Natural killer cell treated with Interleukin-12 subunit alpha and Interleukin-12 subunit beta and Interleukin-15 and Interleukin-18, amount 100 ng/mL, for 72 hours (primary cell): Measurements from ENCODE around the gene BOC. TPM values are rescaled to one million over a fixed set of nuclear protein-coding genes. Genes with fewer than 3 reads are reported as not detected.

Source experiments
- ATAC-seq, 2 donors: fragments of 150-1000 bp; cut with Tn5 transposase in 1 of 2; sonication (Bioruptor Pico), chemical (Tn5 transposase) in 1 of 2; 2 replicates each; pipeline ENCODE4 v1.10.0; 2021
- DNase-seq: peaks from one replicate; pipeline ENCODE4 v3.0.0; 2022; ENCODE audit warnings: low spot score
- H3K27ac Mint-ChIP-seq, 2 donors: 1 replicate in 1 of 2; 2 replicates in 1 of 2; pipeline ENCODE4 v1.8.0; 2022; ENCODE audit warnings: mixed read lengths in 2 of 2, mild to moderate bottlenecking in 1 of 2, moderate library complexity in 1 of 2
- H3K27me3 Mint-ChIP-seq, 2 donors: 1 replicate in 1 of 2; 2 replicates in 1 of 2; pipeline ENCODE4 v1.8.0; 2022; ENCODE audit warnings: mixed read lengths in 2 of 2
- H3K36me3 Mint-ChIP-seq: one replicate; pipeline ENCODE4 v1.8.0; 2022; ENCODE audit warnings: mixed read lengths
- H3K4me1 Mint-ChIP-seq, 2 donors: 1 replicate in 1 of 2; 2 replicates in 1 of 2; pipeline ENCODE4 v1.8.0; 2022; ENCODE audit warnings: low read depth in 2 of 2, mixed read lengths in 2 of 2, mild to moderate bottlenecking in 1 of 2
- H3K4me3 Mint-ChIP-seq: one replicate; pipeline ENCODE4 v1.8.0; 2022; ENCODE audit warnings: mixed read lengths
- H3K9me3 Mint-ChIP-seq: 2 replicates; pipeline ENCODE4 v1.8.0; 2022; ENCODE audit warnings: mixed read lengths
- total RNA-seq, 2 donors: library from RNA; stranded (reverse); gene quantifications; one replicate each; pipeline ENCODE4 v1.2.3, GENCODE V29; 2022

The BOC gene
- total RNA-seq, 2 donors from 2014 or later = 1.5 TPM; not detected in 1

GRCh38 chr3:113174801-113175485 is 36.4 kb upstream of the BOC start:
- Mint-ChIP-seq H3K4me1 (no peaks in the 10 kb centered on the region), H3K36me3 (no peaks in the 10 kb centered on the region), H3K27me3 (peaks cover 14 to 15% of the 10 kb centered on the region in 2 donors), H3K9me3 (no peaks in the 10 kb centered on the region), H3K27ac (no peak overlapping the region), H3K4me3 (no peak overlapping the region)
- DNase-seq = no peak
- ATAC-seq = no peak

GRCh38 chr3:113177526-113177925 is 33.8 kb upstream of the BOC start:
- Mint-ChIP-seq H3K27me3 (peaks cover 2 to 3% of the 10 kb centered on the region in 2 donors), H3K27ac (no peak overlapping the region), H3K36me3 (no peaks in the 10 kb centered on the region), H3K9me3 (no peaks in the 10 kb centered on the region), H3K4me3 (no peak overlapping the region), H3K4me1 (no peaks in the 10 kb centered on the region)
- ATAC-seq (no peak), DNase-seq (no peak)

GRCh38 chr3:113179235-113179824 is 32.0 kb upstream of the BOC start:
- Mint-ChIP-seq H3K9me3 (no peaks in the 10 kb centered on the region), H3K4me1 (no peaks in the 10 kb centered on the region), H3K27ac (no peak overlapping the region), H3K36me3 (no peaks in the 10 kb centered on the region), H3K27me3 (peaks cover 0 to 8% of the 10 kb centered on the region in 2 donors), H3K4me3 (no peak overlapping the region)
- ATAC-seq = peak in 1 of 2 donors; percentile 58
- DNase-seq = no peak

GRCh38 chr3:113183748-113184661 is 27.4 kb upstream of the BOC start:
- Mint-ChIP-seq H3K27ac (no peak overlapping the region), H3K36me3 (no peaks in the 10 kb centered on the region), H3K4me1 (no peaks in the 10 kb centered on the region), H3K4me3 (no peak overlapping the region), H3K27me3 (peaks cover 15% of the 10 kb centered on the region in 2 donors), H3K9me3 (no peaks in the 10 kb centered on the region)
- DNase-seq = no peak
- no peak for ATAC-seq

- ATAC-seq (no peak), DNase-seq (no peak)
- Mint-ChIP-seq H3K4me1 (no peaks in the 10 kb centered on the region), H3K27ac (no peak overlapping the region), H3K4me3 (no peak overlapping the region), H3K36me3 (no peaks in the 10 kb centered on the region), H3K9me3 (no peaks in the 10 kb centered on the region), H3K27me3 (peaks cover 15 to 18% of the 10 kb centered on the region in 2 donors)
Observed at GRCh38 chr3:113185194-113185835, 26.0 kb upstream of the BOC start.

GRCh38 chr3:113186566-113186965 is 24.8 kb upstream of the BOC start:
- Mint-ChIP-seq H3K4me3 (no peak overlapping the region), H3K27me3 (peaks cover 15 to 23% of the 10 kb centered on the region in 2 donors), H3K36me3 (no peaks in the 10 kb centered on the region), H3K9me3 (no peaks in the 10 kb centered on the region), H3K27ac (no peak overlapping the region), H3K4me1 (no peaks in the 10 kb centered on the region)
- no peak for DNase-seq
- no peak for ATAC-seq

- H3K36me3 Mint-ChIP-seq = no peaks in the 10 kb centered on the region
- ATAC-seq = no peak
- H3K27ac Mint-ChIP-seq = no peak overlapping the region
- no peaks in the 10 kb centered on the region for H3K9me3 Mint-ChIP-seq
- H3K27me3 Mint-ChIP-seq = peaks cover 0 to 19% of the 10 kb centered on the region in 2 donors
- no peak for DNase-seq
- no peaks in the 10 kb centered on the region for H3K4me1 Mint-ChIP-seq
- H3K4me3 Mint-ChIP-seq = no peak overlapping the region
Observed at GRCh38 chr3:113193288-113193687, 18.1 kb upstream of the BOC start.

GRCh38 chr3:113193719-113194118 is 17.6 kb upstream of the BOC start:
- ATAC-seq (no peak), DNase-seq (no peak)
- no peaks in the 10 kb centered on the region for H3K36me3 Mint-ChIP-seq
- H3K9me3 Mint-ChIP-seq = no peaks in the 10 kb centered on the region
- no peaks in the 10 kb centered on the region for H3K4me1 Mint-ChIP-seq
- H3K27me3 Mint-ChIP-seq = peaks cover 4 to 20% of the 10 kb centered on the region in 2 donors
- H3K4me3 Mint-ChIP-seq = no peak overlapping the region
- no peak overlapping the region for H3K27ac Mint-ChIP-seq

- ATAC-seq = no peak
- H3K27me3 Mint-ChIP-seq = peaks cover 15 to 27% of the 10 kb centered on the region in 2 donors
Observed at GRCh38 chr3:113194823-113195401, 16.4 kb upstream of the BOC start.

GRCh38 chr3:113200351-113200750 is 11.0 kb upstream of the BOC start:
- peak; percentile 33 to 67 for ATAC-seq
- H3K27me3 Mint-ChIP-seq = peaks cover 31 to 34% of the 10 kb centered on the region in 2 donors
- no peaks in the 10 kb centered on the region for H3K9me3 Mint-ChIP-seq
- no peaks in the 10 kb centered on the region for H3K4me1 Mint-ChIP-seq
- no peak for DNase-seq
- H3K4me3 Mint-ChIP-seq = no peak overlapping the region
- no peaks in the 10 kb centered on the region for H3K36me3 Mint-ChIP-seq
- no peak overlapping the region for H3K27ac Mint-ChIP-seq

More at GRCh38 chr3:113194823-113195401, 16.4 kb upstream of the BOC start:
- Mint-ChIP-seq H3K4me1 (no peaks in the 10 kb centered on the region), H3K9me3 (no peaks in the 10 kb centered on the region), H3K27ac (no peak overlapping the region), H3K36me3 (no peaks in the 10 kb centered on the region), H3K4me3 (no peak overlapping the region)
- DNase-seq = no peak

GRCh38 chr3:113200946-113201345 is 10.4 kb upstream of the BOC start:
- DNase-seq (no peak), ATAC-seq (no peak)
- no peak overlapping the region for H3K27ac Mint-ChIP-seq
- no peaks in the 10 kb centered on the region for H3K4me1 Mint-ChIP-seq
- peaks cover 33 to 34% of the 10 kb centered on the region in 2 donors for H3K27me3 Mint-ChIP-seq
- H3K36me3 Mint-ChIP-seq = no peaks in the 10 kb centered on the region
- H3K9me3 Mint-ChIP-seq = no peaks in the 10 kb centered on the region
- H3K4me3 Mint-ChIP-seq = no peak overlapping the region

GRCh38 chr3:113204371-113204770 is 7.0 kb upstream of the BOC start:
- Mint-ChIP-seq H3K36me3 (no peaks in the 10 kb centered on the region), H3K4me3 (no peak overlapping the region), H3K9me3 (no peaks in the 10 kb centered on the region), H3K4me1 (no peaks in the 10 kb centered on the region), H3K27me3 (peaks cover 43 to 55% of the 10 kb centered on the region in 2 donors), H3K27ac (no peak overlapping the region)
- ATAC-seq (no peak), DNase-seq (no peak)

GRCh38 chr3:113205481-113205880 is 5.9 kb upstream of the BOC start:
- no peak overlapping the region for H3K4me3 Mint-ChIP-seq
- H3K36me3 Mint-ChIP-seq = no peaks in the 10 kb centered on the region
- no peaks in the 10 kb centered on the region for H3K9me3 Mint-ChIP-seq
- ATAC-seq = no peak
- H3K4me1 Mint-ChIP-seq = no peaks in the 10 kb centered on the region
- no peak for DNase-seq
- peaks cover 46 to 61% of the 10 kb centered on the region in 2 donors for H3K27me3 Mint-ChIP-seq
- no peak overlapping the region for H3K27ac Mint-ChIP-seq
